GM23338 (cell line): ENCODE data around the gene NXPH4.

ENCODE experiments used
- CREB1 ChIP-seq: fragments of 250-450 bp; sonication (Bioruptor Pico); IDR thresholded peaks from 2 replicates; pipeline ENCODE4 v1.5.0; 2020; ENCODE audit warnings: low read depth, mild to moderate bottlenecking, moderate library complexity
- CTCF ChIP-seq, 2 experiments: fragments of 200-600 bp in 1 of 2; sonication (generic) in 1 of 2; conservative IDR thresholded peaks; 2 replicates each; pipeline versions ENCODE4 v1.5.1 to v1.6.1; 2016 to 2017; ENCODE audit warnings: antibody characterized with exemption in 2 of 2, low read depth in 2 of 2, mild to moderate bottlenecking in 2 of 2, moderate library complexity in 1 of 2
- EZH2 ChIP-seq: fragments of 200-600 bp; sonication (generic); IDR thresholded peaks from one replicate; pipeline ENCODE4 v1.8.0; 2017; ENCODE audit warnings: antibody characterized with exemption, mild to moderate bottlenecking, low read depth; ENCODE audit not compliant: unreplicated experiment
- EZH2phosphoT487 ChIP-seq: fragments of 200-600 bp; sonication (generic); IDR thresholded peaks from one replicate; pipeline ENCODE4 v1.8.1; 2018; ENCODE audit warnings: antibody characterized with exemption; ENCODE audit not compliant: unreplicated experiment
- JUNB ChIP-seq: IDR thresholded peaks from one replicate; pipeline ENCODE4 v1.6.1; 2016; ENCODE audit warnings: antibody characterized with exemption; ENCODE audit not compliant: unreplicated experiment
- NANOG ChIP-seq: IDR thresholded peaks from 2 replicates; pipeline ENCODE4 v1.6.1; 2016; ENCODE audit warnings: antibody characterized with exemption, borderline replicate concordance
- POLR2AphosphoS5 ChIP-seq: IDR thresholded peaks from 2 replicates; pipeline ENCODE4 v1.6.1; 2016; ENCODE audit warnings: antibody characterized with exemption, low read depth
- REST ChIP-seq: IDR thresholded peaks from one replicate; pipeline ENCODE4 v1.6.1; 2018; ENCODE audit warnings: antibody characterized with exemption; ENCODE audit not compliant: unreplicated experiment
- ZNF114 ChIP-seq: fragments of 250-450 bp; sonication (Bioruptor Pico); IDR thresholded peaks from 2 replicates; pipeline ENCODE4 v1.5.0; 2020; ENCODE audit warnings: mild to moderate bottlenecking, moderate library complexity
- ZNF462 ChIP-seq: fragments of 250-450 bp; sonication (Bioruptor Pico); IDR thresholded peaks from 2 replicates; pipeline ENCODE4 v1.5.0; 2020; ENCODE audit warnings: mild to moderate bottlenecking, moderate library complexity

- TF ChIP-seq CTCF (conservative IDR thresholded peaks at IDR 0.05; ENCODE audit: low read depth in 2 of 2) (no peak), REST (no peak), ZNF462 (CRISPR knock-in tag) (no peak), CREB1 (CRISPR knock-in tag) (no peak), EZH2 (no peak), POLR2AphosphoS5 (no peak), JUNB (no peak), ZNF114 (CRISPR knock-in tag) (no peak), EZH2phosphoT487 (no peak), NANOG (no peak)
Measured at GRCh38 chr12:57169046-57169795, 47.4 kb upstream of the NXPH4 start.
